Upper lobe of right lung (tissue), 1 donor: Measurements from ENCODE around the gene LGI1. TPM values are rescaled to one million over a fixed set of nuclear protein-coding genes. Genes with fewer than 3 reads are reported as not detected.

Source experiments
- ATAC-seq: fragments of 200-7000 bp; cut with Tn5 transposase; one replicate; pipeline ENCODE4 v1.9.1; 2020; ENCODE audit warnings: mild to moderate bottlenecking, moderate library complexity
- DNase-seq: peaks from one replicate; pipeline ENCODE4 v3.0.0-alpha.2; 2020
- H3K27ac ChIP-seq: fragments of 200-600 bp; one replicate; pipeline ENCODE4 v1.8.0; 2022
- H3K27me3 ChIP-seq: fragments of 200-600 bp; one replicate; pipeline ENCODE4 v1.8.0; 2022; ENCODE audit warnings: mild to moderate bottlenecking
- H3K36me3 ChIP-seq: fragments of 200-600 bp; one replicate; pipeline ENCODE4 v1.8.0; 2022
- H3K4me1 ChIP-seq: fragments of 200-600 bp; one replicate; pipeline ENCODE4 v1.8.0; 2022
- H3K4me3 ChIP-seq: fragments of 200-600 bp; one replicate; pipeline ENCODE4 v1.8.0; 2022; ENCODE audit warnings: mild to moderate bottlenecking
- H3K9me3 ChIP-seq: fragments of 200-600 bp; one replicate; pipeline ENCODE4 v1.8.0; 2022
- intact Hi-C: fragments of 100-400 bp; cut with DNase I; formaldehyde crosslinking; loops from one replicate; pipeline ENCODE4 v1.11.0; 2022
- total RNA-seq: library from RNA; stranded (reverse); fragmentation: NEBNext Ultra II Directional; extraction: Animal tissue kit (Norgen Biotek cat#: 25700); gene quantifications from one replicate; pipeline ENCODE4 v1.2.1, GENCODE V29; 2021
- TF ChIP-seq, protein P1 (sequence below): fragments of 200-600 bp; IDR thresholded peaks from one replicate; pipeline ENCODE4 v1.8.0; 2022; ENCODE audit warnings: antibody characterized with exemption
- donor health status: DM: no; HTN: yes; CAD: no; lungs with severe emphysema.

LGI1 gene
- total RNA-seq, 1 donor from 2014 or later, result not detected

DNA sequence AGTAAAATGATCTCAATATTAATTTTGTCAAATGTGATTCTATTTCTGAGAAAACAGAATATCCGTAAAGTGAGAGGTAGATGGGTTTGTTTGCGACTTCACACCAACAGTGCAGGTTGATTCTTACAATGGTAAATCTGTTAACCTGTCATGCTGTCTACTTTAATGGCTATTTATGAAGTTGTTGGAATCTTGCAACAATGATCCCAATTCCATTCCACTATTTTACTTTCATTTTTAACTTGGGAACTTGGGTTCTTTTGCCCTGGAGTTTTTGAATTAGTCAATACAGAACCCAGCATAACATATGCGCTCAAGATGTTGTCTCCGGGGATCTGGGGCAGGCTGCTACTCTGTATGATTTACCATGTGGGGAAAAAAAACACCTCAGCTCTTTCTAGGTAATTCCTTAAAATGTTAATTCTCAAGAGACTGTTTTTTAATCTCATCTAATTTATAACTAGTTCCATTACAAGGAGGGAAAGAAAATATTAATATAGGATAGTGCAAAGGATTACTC is 1.2 kb downstream of the LGI1 start:
- DNase-seq (no peak), ATAC-seq (no peak)
- TF ChIP-seq, protein P1, sequence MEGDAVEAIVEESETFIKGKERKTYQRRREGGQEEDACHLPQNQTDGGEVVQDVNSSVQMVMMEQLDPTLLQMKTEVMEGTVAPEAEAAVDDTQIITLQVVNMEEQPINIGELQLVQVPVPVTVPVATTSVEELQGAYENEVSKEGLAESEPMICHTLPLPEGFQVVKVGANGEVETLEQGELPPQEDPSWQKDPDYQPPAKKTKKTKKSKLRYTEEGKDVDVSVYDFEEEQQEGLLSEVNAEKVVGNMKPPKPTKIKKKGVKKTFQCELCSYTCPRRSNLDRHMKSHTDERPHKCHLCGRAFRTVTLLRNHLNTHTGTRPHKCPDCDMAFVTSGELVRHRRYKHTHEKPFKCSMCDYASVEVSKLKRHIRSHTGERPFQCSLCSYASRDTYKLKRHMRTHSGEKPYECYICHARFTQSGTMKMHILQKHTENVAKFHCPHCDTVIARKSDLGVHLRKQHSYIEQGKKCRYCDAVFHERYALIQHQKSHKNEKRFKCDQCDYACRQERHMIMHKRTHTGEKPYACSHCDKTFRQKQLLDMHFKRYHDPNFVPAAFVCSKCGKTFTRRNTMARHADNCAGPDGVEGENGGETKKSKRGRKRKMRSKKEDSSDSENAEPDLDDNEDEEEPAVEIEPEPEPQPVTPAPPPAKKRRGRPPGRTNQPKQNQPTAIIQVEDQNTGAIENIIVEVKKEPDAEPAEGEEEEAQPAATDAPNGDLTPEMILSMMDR, result no peak
- Histone ChIP-seq H3K27ac (no peak overlapping the region), H3K4me1 (no peaks in the 10 kb centered on the region), H3K9me3 (no peaks in the 10 kb centered on the region), H3K36me3 (no peaks in the 10 kb centered on the region), H3K27me3 (peaks cover 14% of the 10 kb centered on the region), H3K4me3 (no peak overlapping the region)
- intact Hi-C loops, result no loop called here

DNA sequence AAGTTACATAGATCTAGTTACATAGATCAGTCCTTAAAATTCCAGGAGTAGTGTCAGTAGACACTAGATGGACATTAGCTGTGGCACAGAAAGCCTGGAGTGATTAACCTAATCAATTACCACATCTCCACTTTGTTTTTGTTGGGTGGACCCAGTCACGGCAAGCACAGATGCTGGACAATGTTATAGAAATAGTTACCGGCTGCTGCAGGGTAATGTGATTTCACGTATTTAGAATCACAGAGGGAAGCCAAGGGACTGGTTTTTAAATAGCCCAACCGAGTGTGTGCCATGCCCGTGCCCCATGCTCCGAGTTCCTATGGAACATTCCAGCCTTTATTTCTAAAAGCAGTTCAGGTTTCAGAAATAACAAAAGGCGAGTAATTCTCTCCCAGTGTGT is 2.8 kb downstream of the LGI1 start:
- ATAC-seq (no peak), DNase-seq (no peak)
- intact Hi-C loops, result no loop called here
- no peaks in the 10 kb centered on the region for H3K4me1 ChIP-seq
- no peak overlapping the region for H3K4me3 ChIP-seq
- H3K27ac ChIP-seq, result no peak overlapping the region
- no peaks in the 10 kb centered on the region for H3K9me3 ChIP-seq
- TF ChIP-seq, protein P1, result no peak
- no peaks in the 10 kb centered on the region for H3K36me3 ChIP-seq
- peaks cover 14% of the 10 kb centered on the region for H3K27me3 ChIP-seq

DNA sequence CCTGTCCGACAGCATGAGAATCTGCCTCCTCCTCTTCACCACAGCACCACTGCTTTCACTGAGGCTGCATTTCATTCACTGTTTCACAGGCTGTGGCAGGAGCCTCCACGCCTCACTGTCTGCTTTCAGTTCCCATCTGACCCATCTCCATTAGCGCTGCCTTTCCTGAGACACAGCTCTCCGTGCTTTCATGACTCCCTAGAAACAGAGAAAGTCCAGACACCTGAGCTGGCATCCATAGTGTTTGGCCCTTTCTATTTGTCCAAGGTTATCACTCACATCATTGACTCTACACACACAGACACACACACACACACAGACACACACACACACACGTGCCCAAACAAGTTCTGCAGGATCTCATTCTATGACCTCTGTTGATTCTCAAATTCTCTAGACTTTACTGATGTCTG is 5.2 kb downstream of the LGI1 start:
- Histone ChIP-seq H3K9me3 (no peaks in the 10 kb centered on the region), H3K36me3 (no peaks in the 10 kb centered on the region), H3K27me3 (peaks cover 14% of the 10 kb centered on the region), H3K27ac (no peak overlapping the region), H3K4me1 (no peaks in the 10 kb centered on the region), H3K4me3 (no peak overlapping the region)
- TF ChIP-seq, protein P1, result no peak
- intact Hi-C loops, result no loop called here
- DNase-seq (no peak), ATAC-seq (no peak)

DNA sequence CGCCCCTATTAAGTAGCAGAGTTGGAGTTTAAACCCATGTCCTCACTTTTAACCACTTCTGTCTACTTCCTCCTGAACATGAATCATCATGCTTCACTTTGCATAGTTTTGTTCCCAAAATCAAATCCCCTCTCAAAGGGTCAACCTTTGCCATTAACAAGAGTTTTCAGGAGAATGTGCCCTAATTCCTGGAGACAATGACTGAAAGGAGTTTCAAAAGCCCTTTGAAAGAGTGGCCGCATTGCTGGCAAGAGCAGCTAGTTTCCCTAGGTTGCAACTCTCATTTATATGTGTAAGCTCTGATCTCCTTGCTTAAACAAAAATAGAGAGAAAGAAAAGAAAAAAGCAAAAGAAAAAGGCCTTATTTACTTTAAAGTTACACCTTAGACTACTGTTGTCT is 9.2 kb downstream of the LGI1 start:
- TF ChIP-seq, protein P1, result no peak
- ATAC-seq, result no peak
- intact Hi-C loops, result no loop called here

DNA sequence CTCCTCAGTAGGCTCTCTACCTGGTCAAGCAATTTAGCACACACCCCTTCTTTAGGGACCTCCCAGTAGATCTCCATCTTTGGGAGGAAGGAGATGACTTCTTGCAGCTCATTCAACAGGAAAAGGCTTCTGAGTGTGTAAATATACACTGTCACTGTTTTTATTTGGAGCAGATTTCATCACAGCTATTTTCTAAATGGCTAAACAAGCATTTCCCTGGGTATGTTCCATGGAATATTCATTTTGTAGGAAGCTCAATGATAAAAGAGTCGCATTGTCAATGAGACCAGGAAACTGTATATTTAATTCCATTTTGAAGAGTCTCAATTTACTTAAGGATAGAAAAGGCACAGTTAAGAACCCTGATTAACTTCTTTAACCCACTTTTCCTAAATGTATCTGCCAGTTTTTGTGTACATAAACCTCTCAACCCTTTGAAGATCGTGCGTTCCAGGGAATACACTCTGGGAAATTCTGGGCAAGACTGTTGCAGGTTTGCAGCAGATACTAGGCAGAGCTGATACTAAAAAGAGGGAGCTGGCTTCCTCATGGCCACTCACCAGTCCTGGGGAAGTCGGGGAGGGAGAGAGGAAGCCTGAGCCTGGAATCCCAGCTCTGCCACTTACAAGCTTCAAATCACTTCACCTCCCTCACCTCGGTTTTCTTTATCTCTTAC is 10.1 kb downstream of the LGI1 start:
- DNase-seq (no peak), ATAC-seq (no peak)
- H3K4me1 ChIP-seq, result no peaks in the 10 kb centered on the region
- H3K27me3 ChIP-seq, result no peaks in the 10 kb centered on the region
- H3K4me3 ChIP-seq, result no peak overlapping the region
- no peak overlapping the region for H3K27ac ChIP-seq
- intact Hi-C loops, result no loop called here
- H3K9me3 ChIP-seq, result no peaks in the 10 kb centered on the region
- TF ChIP-seq, protein P1, result no peak
- H3K36me3 ChIP-seq, result no peaks in the 10 kb centered on the region

More for the DNA sequence above, 9.2 kb downstream of the LGI1 start:
- no peaks in the 10 kb centered on the region for H3K36me3 ChIP-seq
- H3K27ac ChIP-seq, result no peak overlapping the region
- H3K4me1 ChIP-seq, result no peaks in the 10 kb centered on the region
- no peaks in the 10 kb centered on the region for H3K27me3 ChIP-seq
- DNase-seq, result no peak
- no peaks in the 10 kb centered on the region for H3K9me3 ChIP-seq
- H3K4me3 ChIP-seq, result no peak overlapping the region
